ENCODE measurements around the gene PTPN21. TPM values are rescaled to one million over a fixed set of nuclear protein-coding genes. Genes with fewer than 3 reads are reported as not detected.

PTPN21 gene
- total RNA-seq, 6 experiments from 2014 or later = 6.0 to 12.2 (median 10.3) TPM

GRCh38 chr14:88504602-88505001 lies 50.2 kb downstream of the PTPN21 start:
- Histone ChIP-seq H3K27me3 (no peaks in the 10 kb centered on the region), H3K4me1 (no peaks in the 10 kb centered on the region), H3K36me3 (peaks cover 0 to 22% (median 0%) of the 10 kb centered on the region in 4 donors), H3K4me3 (no peak overlapping the region), H3K27ac (no peak overlapping the region), H3K9me3 (no peaks in the 10 kb centered on the region)
- no peak for DNase-seq
- intact Hi-C loops (cut with DNase I) = no loop called here
- no peak for ATAC-seq
- WGBS (ENCODE audit: insufficient coverage, low coverage, low lambda C conversion rate, missing lambda C conversion rate) = 79% methylated on average over 2 of the region's 2 CpGs
- TF ChIP-seq, protein P1, sequence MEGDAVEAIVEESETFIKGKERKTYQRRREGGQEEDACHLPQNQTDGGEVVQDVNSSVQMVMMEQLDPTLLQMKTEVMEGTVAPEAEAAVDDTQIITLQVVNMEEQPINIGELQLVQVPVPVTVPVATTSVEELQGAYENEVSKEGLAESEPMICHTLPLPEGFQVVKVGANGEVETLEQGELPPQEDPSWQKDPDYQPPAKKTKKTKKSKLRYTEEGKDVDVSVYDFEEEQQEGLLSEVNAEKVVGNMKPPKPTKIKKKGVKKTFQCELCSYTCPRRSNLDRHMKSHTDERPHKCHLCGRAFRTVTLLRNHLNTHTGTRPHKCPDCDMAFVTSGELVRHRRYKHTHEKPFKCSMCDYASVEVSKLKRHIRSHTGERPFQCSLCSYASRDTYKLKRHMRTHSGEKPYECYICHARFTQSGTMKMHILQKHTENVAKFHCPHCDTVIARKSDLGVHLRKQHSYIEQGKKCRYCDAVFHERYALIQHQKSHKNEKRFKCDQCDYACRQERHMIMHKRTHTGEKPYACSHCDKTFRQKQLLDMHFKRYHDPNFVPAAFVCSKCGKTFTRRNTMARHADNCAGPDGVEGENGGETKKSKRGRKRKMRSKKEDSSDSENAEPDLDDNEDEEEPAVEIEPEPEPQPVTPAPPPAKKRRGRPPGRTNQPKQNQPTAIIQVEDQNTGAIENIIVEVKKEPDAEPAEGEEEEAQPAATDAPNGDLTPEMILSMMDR (IDR thresholded peaks at IDR 0.05) = no peak
- TF ChIP-seq POLR2A (IDR thresholded peaks at IDR 0.05) = no peak

DNA sequence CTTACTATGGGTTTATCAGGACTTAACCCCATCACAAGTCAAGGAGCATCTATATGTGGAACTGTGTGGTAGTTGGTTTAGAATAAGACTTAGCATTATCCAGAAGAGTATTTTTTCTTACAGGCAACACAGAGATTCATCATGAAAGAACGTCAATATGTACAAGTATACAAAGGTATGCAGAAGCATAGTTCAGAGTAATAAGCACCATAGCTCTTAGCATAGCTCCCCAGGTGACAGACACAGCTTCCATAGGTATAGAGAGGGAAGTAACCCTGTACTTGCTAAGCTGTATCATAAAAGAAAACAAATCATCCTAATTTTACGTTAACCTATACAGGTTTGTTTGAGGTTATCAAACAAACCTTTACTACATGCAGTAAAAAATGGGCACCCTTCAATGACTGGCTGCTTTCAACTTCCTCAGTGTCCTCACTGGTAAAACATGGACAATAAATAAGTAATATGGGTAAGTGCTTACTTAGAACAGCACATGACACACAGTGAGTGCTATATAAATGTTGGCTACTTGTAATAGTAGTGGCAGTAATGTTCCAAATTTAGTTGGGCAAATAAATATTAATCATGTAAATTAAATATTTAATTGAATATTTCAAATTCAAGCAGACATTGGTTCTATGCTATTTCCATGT lies 50.9 kb downstream of the PTPN21 start:
- no peaks in the 10 kb centered on the region for H3K27me3 ChIP-seq
- ATAC-seq (no peak), DNase-seq (no peak)
- H3K4me1 ChIP-seq = no peaks in the 10 kb centered on the region
- no peak overlapping the region for H3K4me3 ChIP-seq
- 92% methylated on average over 2 of the region's 2 CpGs for WGBS (ENCODE audit: insufficient coverage, low coverage, low lambda C conversion rate, missing lambda C conversion rate)
- H3K36me3 ChIP-seq = peaks cover 0 to 22% (median 0%) of the 10 kb centered on the region in 4 donors
- no peak overlapping the region for H3K27ac ChIP-seq
- intact Hi-C loops (cut with DNase I) = no loop called here
- TF ChIP-seq, protein P1 (IDR thresholded peaks at IDR 0.05) = no peak
- no peak for TF ChIP-seq POLR2A (IDR thresholded peaks at IDR 0.05)
- no peaks in the 10 kb centered on the region for H3K9me3 ChIP-seq

DNA sequence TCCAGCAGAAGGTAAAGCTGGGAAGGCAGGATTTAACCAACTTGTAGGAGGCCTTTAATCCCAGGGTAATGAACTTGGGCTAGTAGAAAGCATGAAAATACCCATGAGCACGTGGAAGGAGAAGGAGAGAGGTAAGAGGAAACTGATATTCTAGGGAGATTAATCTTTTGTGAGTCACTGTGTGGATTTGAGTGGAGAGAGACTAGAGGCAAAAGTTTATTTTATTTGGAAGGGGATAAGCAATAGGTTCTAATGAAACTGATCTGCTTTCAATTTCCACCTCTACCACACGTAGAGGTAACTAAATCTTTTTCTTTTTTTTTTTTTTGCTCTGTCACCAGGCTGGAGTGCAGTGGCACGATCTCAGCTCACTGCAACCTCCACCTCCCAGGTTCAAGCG lies 52.1 kb downstream of the PTPN21 start:
- ATAC-seq (no peak), DNase-seq (no peak)
- no peaks in the 10 kb centered on the region for H3K9me3 ChIP-seq
- no peak overlapping the region for H3K27ac ChIP-seq
- no peak overlapping the region for H3K4me3 ChIP-seq
- 43% methylated on average over 1 of the region's 4 CpGs for WGBS (ENCODE audit: insufficient coverage, low coverage, low lambda C conversion rate, missing lambda C conversion rate)
- no peaks in the 10 kb centered on the region for H3K4me1 ChIP-seq
- no peaks in the 10 kb centered on the region for H3K27me3 ChIP-seq
- peaks cover 0 to 22% (median 0%) of the 10 kb centered on the region in 4 donors for H3K36me3 ChIP-seq
- intact Hi-C loops (cut with DNase I) = no loop called here
- TF ChIP-seq, protein P1 (IDR thresholded peaks at IDR 0.05) = no peak
- TF ChIP-seq POLR2A (IDR thresholded peaks at IDR 0.05) = no peak

DNA sequence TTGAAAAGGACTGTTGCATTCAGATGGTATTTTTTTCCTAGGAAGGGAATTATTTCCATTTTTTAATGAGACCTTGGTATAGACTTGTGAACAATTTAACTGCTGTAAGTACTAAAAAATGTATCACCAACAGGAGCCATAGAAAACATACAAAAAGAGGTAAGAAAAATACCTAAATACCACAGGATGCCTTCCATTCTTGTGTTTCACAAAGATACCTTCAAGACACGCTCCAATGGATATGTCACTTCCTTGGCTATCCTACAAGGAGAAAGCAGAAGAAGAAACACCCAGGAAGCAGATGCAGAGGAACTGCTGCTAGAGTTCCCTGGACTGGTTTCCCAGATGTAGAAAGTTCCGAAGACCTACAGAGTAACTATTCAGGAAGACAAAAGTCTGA lies 54.2 kb downstream of the PTPN21 start:
- no peak for ATAC-seq

More for the DNA sequence above, 54.2 kb downstream of the PTPN21 start:
- Histone ChIP-seq H3K27me3 (no peaks in the 10 kb centered on the region), H3K27ac (no peak overlapping the region), H3K4me3 (no peak overlapping the region), H3K36me3 (peaks cover 0 to 26% (median 0%) of the 10 kb centered on the region in 4 donors), H3K9me3 (no peaks in the 10 kb centered on the region), H3K4me1 (no peaks in the 10 kb centered on the region)
- 92% methylated on average over 2 of the region's 2 CpGs for WGBS (ENCODE audit: insufficient coverage, low coverage, low lambda C conversion rate, missing lambda C conversion rate)
- intact Hi-C loops (cut with DNase I) = no loop called here
- TF ChIP-seq, protein P1 (IDR thresholded peaks at IDR 0.05) = no peak
- no peak for TF ChIP-seq POLR2A (IDR thresholded peaks at IDR 0.05)
- no peak for DNase-seq

All from right lobe of liver (tissue), 6 donors.